K562 (cell line): ENCODE measurements around the gene PLA2R1. TPM values are rescaled to one million over a fixed set of nuclear protein-coding genes. Genes with fewer than 3 reads are reported as not detected.

ENCODE experiments used
- FOXJ2 ChIP-seq: fragments of 200-800 bp; sonication (Bioruptor generic); IDR thresholded peaks from 2 replicates; pipeline ENCODE4 v1.6.1; 2016; ENCODE audit warnings: missing genetic modification characterization, missing compliant biosample characterization
- GATAD2A ChIP-seq: fragments of 450-650 bp; IDR thresholded peaks from 2 replicates; pipeline ENCODE4 v1.6.1; 2017
- JUNB ChIP-seq: fragments of 450-650 bp; formaldehyde crosslinking; conservative IDR thresholded peaks from 2 replicates; pipeline ENCODE4 v1.4.0; 2020; ENCODE audit warnings: mild to moderate bottlenecking
- RBM17 ChIP-seq: fragments of 200-400 bp; formaldehyde crosslinking; IDR thresholded peaks from 2 replicates; pipeline ENCODE4 v1.6.1; 2017; ENCODE audit warnings: low read depth, mild to moderate bottlenecking, low read length, borderline replicate concordance
- STAT6 ChIP-seq: sonication (generic); formaldehyde crosslinking; IDR thresholded peaks from 2 replicates; pipeline ENCODE4 v1.8.1; 2023; ENCODE audit warnings: mild to moderate bottlenecking, missing genetic modification reagents
- ZBTB33 ChIP-seq: sonication (generic); formaldehyde crosslinking; IDR thresholded peaks from 2 replicates; pipeline ENCODE4 v1.8.1; 2023; ENCODE audit warnings: mild to moderate bottlenecking, missing genetic modification reagents
- ZNF165 ChIP-seq: fragments of 250-450 bp; sonication (Bioruptor Pico); IDR thresholded peaks from 2 replicates; pipeline ENCODE4 v1.4.0; 2020; ENCODE audit warnings: borderline replicate concordance
- ZNF780A ChIP-seq: fragments of 250-450 bp; sonication (Bioruptor Pico); IDR thresholded peaks from 2 replicates; pipeline ENCODE4 v1.5.0; 2021; ENCODE audit warnings: mild to moderate bottlenecking
- polyA plus RNA-seq, 8 experiments: library from polyadenylated mRNA; depleted of rRNA in 4 of 8; stranded (reverse) in 5 of 8; unstranded in 3 of 8; fragments of >200 nt; fragmentation: Nextera tagmentation in 2 of 8; fragmentation: Illumina TruSeq in 1 of 8; extraction: Ambion mirVana in 2 of 8; extraction: Trizol in 1 of 8; gene quantifications; 2 replicates each; pipeline versions ENCODE4 v1.2.1 to v1.2.3, GENCODE V29; 2011 to 2014; ENCODE audit warnings: inconsistent platforms in 1 of 8, missing spikeins in 1 of 8
- total RNA-seq, 7 experiments: library from RNA; depleted of rRNA in 6 of 7; stranded (reverse); fragments of >200 nt in 6 of 7; fragmentation: Illumina TruSeq in 2 of 7; extraction: Trizol in 2 of 7; gene quantifications; 2 replicates each; pipeline versions ENCODE4 v1.2.1 to v1.2.3, GENCODE V29; 2011 to 2021; ENCODE audit warnings: low replicate concordance in 1 of 7

PLA2R1 gene
- total and polyA plus RNA-seq, 9 of the 15 experiments (the other 6 are each of a cell fraction or from before 2014, with no cell fraction given), result not detected

GRCh38 chr2:160007111-160007510 is 55.3 kb downstream of the PLA2R1 start (continued):
- TF ChIP-seq RBM17, result no peak
- TF ChIP-seq ZBTB33 (CRISPR knock-in tag), result no peak
- no peak for TF ChIP-seq ZNF780A (CRISPR knock-in tag)
- TF ChIP-seq ZNF165 (CRISPR knock-in tag), result no peak
- no peak for TF ChIP-seq STAT6 (CRISPR knock-in tag)
- no peak for TF ChIP-seq FOXJ2
- TF ChIP-seq GATAD2A, result no peak
- no peak for TF ChIP-seq JUNB (CRISPR knock-in tag)
